Cardiac muscle cell (in vitro differentiated cells and primary cell): ENCODE results near the gene AGPS. TPM values are rescaled to one million over a fixed set of nuclear protein-coding genes. Genes with fewer than 3 reads are reported as not detected.
"Not testable (repeated sequence)": the region's sequence is repeated elsewhere in the genome, so short reads cannot be mapped to it uniquely, and the experiment has no call there.

Experiments used
- DNase-seq, 2 donors: peaks; one replicate each; pipeline versions ENCODE4 v3.0.0 to v3.0.0-alpha.2; 2010 to 2017; ENCODE audit warnings: low read depth in 1 of 2, low spot score in 1 of 2
- H3K27ac ChIP-seq: fragments of 200-600 bp; sonication (generic); 2 replicates; pipeline ENCODE4 v1.5.1; 2016
- H3K27me3 ChIP-seq: fragments of 200-600 bp; sonication (generic); 2 replicates; pipeline ENCODE4 v1.6.0; 2016; ENCODE audit warnings: control low read depth
- H3K36me3 ChIP-seq: fragments of 200-600 bp; sonication (generic); 2 replicates; pipeline ENCODE4 v1.5.1; 2016; ENCODE audit warnings: control low read depth
- H3K4me1 ChIP-seq: fragments of 200-600 bp; sonication (generic); 2 replicates; pipeline ENCODE4 v1.8.1; 2017; ENCODE audit warnings: low read depth, mild to moderate bottlenecking, mixed run types
- H3K4me3 ChIP-seq: fragments of 200-600 bp; sonication (generic); 2 replicates; pipeline ENCODE4 v1.5.1; 2016; ENCODE audit warnings: mild to moderate bottlenecking
- H3K9me3 ChIP-seq: fragments of 200-600 bp; sonication (generic); 2 replicates; pipeline ENCODE4 v1.5.1; 2017; ENCODE audit warnings: low read depth, mild to moderate bottlenecking, control low read depth
- polyA plus RNA-seq: library from polyadenylated mRNA; unstranded; fragments of >200 nt; fragmentation: Nextera tagmentation; extraction: Ambion mirVana; gene quantifications from 2 replicates; pipeline ENCODE4 v1.2.1, GENCODE V29; 2016
- total RNA-seq: library from RNA; depleted of rRNA; stranded (reverse); fragments of >200 nt; gene quantifications from 2 replicates; pipeline ENCODE4 v1.2.3, GENCODE V29; 2016
- TF ChIP-seq, protein P1 (sequence below): IDR thresholded peaks from 2 replicates; pipeline ENCODE4 v1.5.1; 2012; ENCODE audit warnings: low read depth, mild to moderate bottlenecking, low read length

Gene AGPS
- total and polyA plus RNA-seq, 2 experiments from 2014 or later, result 13.6 to 86.3 TPM

DNA sequence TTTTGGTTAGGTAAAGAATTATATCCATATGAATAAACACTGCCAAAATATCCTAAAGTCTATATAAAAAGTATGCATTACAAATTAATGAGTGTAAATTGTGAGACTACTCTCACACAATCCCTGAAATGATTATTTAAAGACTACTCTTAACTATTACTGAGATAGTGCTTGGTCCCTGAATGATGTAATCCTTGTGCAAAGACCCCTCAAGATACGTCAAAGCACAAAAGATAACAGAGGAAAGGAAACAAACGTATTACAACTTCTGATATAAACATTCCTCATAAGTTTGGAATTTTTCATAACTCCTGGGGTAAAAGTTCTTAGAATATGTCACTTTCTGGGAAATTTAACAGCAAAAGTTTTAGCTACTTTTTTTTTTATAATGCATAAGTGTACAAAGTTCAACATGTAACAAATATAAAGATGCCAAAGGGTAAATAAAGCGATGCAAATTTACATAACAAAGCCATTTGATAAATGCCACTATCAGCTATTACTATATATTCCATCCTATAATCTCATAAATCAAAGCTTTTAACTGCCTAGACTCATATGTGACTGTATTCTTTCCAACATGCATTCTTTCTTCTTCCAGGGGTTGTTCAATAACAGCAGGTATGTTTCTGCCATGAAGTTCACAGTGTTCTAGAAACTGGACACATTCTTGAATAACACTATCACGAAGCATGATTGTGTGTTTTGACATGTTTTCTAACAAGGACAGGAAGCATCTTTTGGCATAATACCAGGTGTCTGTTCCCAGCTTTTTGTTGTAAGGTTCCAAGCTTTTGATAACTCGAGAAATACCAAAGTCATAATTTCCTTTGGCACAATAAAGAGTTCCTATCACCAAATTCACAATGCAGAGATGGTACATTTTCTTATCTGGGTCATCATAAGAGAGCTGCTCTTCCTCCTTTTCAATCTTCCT, 158.0 kb downstream of the AGPS start:
- Histone ChIP-seq H3K36me3 (no peaks in the 10 kb centered on the region), H3K9me3 (no peaks in the 10 kb centered on the region), H3K27ac (no peak overlapping the region), H3K4me1 (peaks cover 13% of the 10 kb centered on the region), H3K4me3 (no peak overlapping the region), H3K27me3 (no peaks in the 10 kb centered on the region)
- peak in 1 of 2 donors; percentile 70 for DNase-seq
- TF ChIP-seq, protein P1, sequence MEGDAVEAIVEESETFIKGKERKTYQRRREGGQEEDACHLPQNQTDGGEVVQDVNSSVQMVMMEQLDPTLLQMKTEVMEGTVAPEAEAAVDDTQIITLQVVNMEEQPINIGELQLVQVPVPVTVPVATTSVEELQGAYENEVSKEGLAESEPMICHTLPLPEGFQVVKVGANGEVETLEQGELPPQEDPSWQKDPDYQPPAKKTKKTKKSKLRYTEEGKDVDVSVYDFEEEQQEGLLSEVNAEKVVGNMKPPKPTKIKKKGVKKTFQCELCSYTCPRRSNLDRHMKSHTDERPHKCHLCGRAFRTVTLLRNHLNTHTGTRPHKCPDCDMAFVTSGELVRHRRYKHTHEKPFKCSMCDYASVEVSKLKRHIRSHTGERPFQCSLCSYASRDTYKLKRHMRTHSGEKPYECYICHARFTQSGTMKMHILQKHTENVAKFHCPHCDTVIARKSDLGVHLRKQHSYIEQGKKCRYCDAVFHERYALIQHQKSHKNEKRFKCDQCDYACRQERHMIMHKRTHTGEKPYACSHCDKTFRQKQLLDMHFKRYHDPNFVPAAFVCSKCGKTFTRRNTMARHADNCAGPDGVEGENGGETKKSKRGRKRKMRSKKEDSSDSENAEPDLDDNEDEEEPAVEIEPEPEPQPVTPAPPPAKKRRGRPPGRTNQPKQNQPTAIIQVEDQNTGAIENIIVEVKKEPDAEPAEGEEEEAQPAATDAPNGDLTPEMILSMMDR, result no peak

DNA sequence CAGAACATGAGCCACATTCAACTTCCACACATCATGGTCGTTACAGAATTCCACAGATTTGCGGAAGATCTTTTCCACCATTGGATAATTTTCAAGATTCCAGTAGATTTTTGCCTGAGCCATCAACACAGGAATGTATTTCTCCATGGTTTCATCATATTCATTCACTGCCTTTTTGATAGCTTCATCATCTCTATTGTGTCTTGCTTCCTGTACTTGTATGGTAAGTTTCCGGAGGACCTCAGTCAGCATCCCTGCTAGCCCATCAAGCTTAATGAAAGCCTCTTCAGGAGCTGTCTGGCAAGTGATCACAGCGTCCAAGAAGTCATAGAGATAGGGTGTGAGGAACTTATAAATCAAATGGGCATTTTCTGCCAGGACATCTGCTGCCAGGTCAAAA, 158.8 kb downstream of the AGPS start:
- not testable (repeated sequence) for H3K9me3 ChIP-seq, H3K36me3 ChIP-seq, H3K4me3 ChIP-seq, H3K27me3 ChIP-seq, H3K27ac ChIP-seq
- peak in 1 of 2 donors; percentile 41 for DNase-seq
- H3K4me1 ChIP-seq, result peaks cover 13% of the 10 kb centered on the region

DNA sequence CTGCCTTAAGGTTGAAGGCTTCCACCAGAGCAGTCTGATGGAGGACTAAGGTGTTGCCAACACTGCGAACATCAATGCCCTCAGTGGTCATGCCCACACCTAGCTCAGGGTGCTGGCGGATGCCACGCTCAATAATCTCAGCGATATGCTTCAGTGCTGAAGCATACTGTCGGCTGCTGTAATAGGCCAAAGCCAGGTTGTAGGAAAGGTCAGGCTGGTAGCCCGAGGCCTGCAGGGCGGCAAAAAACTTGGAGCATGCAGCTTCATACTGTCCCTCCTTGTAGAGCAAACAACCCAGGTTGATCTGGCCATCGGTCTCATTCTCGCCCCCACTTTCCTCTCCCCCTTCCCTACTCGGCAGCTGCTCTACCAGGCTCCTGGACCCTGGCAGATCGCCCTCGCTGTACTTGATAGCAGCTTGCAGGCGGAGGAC, 159.4 kb downstream of the AGPS start:
- no peaks in the 10 kb centered on the region for H3K36me3 ChIP-seq
- H3K4me1 ChIP-seq, result peaks cover 13% of the 10 kb centered on the region
- H3K9me3 ChIP-seq, result no peaks in the 10 kb centered on the region
- H3K27me3 ChIP-seq, result no peaks in the 10 kb centered on the region
- TF ChIP-seq, protein P1, result no peak
- H3K4me3 ChIP-seq, result peak overlapping the region; percentile 95
- peak overlapping the region; percentile 32 for H3K27ac ChIP-seq
- peak; percentile 16 to 51 for DNase-seq

DNA sequence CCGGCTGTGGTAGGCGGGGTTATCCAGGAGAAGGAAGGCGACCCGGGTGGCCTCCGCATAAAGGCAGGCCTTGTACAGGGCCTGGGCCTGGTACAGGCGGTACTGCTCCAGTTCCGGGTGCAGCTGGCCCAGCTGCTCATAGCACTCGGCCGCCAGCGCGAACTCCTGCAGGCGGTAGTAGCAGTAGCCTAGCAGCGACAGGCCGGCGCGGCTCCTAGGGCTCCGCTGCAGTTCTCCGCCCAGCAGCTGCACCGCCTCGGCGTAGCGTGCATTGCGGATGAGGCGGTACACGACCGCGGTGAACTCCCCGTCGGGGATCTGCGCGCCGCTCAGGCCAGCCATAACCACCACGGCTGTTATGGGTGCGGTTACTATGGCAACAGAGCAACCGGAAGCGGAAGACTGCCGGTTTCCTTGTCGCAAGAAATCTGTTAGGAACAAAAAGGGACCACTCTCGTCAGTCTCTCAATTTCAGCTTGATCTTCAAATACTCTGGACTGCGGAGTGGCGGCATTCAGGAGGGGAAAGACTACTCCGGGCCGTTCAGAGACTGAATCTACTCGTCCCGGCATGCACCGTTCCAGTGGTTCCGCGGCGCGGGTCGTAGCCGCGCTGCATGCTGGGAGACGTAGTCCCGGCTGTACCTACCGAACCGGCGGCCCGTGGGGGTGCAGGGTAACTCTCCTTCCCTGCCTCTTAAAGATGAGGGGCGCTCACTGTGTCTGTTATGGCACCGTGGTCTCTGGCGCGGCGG, 160.0 kb downstream of the AGPS start:
- H3K36me3 ChIP-seq, result no peaks in the 10 kb centered on the region
- H3K4me3 ChIP-seq, result peak overlapping the region; percentile 95
- H3K27ac ChIP-seq, result peak overlapping the region; percentile 97
- DNase-seq, result peak; percentile 90 to 92
- TF ChIP-seq, protein P1, result no peak
- peaks cover 13% of the 10 kb centered on the region for H3K4me1 ChIP-seq
- no peaks in the 10 kb centered on the region for H3K9me3 ChIP-seq
- H3K27me3 ChIP-seq, result no peaks in the 10 kb centered on the region

DNA sequence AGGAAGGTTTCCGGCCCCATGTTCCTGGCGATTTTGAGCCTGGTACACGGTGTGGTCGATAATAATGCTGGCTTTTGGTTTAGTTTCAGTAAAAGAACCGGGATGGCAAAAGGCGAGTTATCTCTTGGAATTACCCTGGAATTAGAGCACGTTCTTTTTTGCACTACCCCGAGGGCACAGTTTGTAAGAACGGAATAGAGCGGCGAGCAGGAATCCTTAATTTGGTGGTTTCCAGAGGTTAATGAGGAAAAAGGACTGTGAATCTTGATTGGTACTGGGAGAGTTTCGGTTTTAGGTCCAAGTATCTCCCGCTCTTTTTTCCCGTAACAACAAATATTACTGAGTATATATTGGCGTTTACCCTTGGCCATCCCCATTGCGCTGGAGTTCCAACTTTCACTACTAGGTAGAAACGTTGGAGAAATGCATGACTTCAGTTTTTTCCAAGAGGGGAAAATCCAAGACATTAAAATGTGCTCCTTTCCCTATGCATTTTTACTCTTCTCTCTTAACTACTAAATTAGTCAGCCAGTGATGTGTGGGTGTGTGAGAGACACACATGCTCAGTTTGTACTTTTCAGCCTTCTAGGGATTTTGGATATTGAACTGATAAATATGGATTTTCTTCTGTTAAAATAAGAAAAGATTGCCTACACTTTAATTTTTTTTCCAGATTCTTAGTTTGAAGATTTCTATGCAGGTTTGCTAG, 160.8 kb downstream of the AGPS start:
- H3K4me3 ChIP-seq, result peak overlapping the region; percentile 95
- no peaks in the 10 kb centered on the region for H3K9me3 ChIP-seq
- DNase-seq, result peak in 1 of 2 donors; percentile 27
- TF ChIP-seq, protein P1, result no peak
- no peaks in the 10 kb centered on the region for H3K27me3 ChIP-seq
- peak overlapping the region; percentile 97 for H3K27ac ChIP-seq
- peaks cover 9% of the 10 kb centered on the region for H3K4me1 ChIP-seq
- no peaks in the 10 kb centered on the region for H3K36me3 ChIP-seq
